ENCODE measurements around the gene DIP2C.
A peak's percentile ranks its signal among the peaks of the same experiment; 100 is the strongest.

- peak in 1 of 3 donors; percentile 31 for TF ChIP-seq POLR2A (IDR thresholded peaks at IDR 0.05)
- TF ChIP-seq CTCF (IDR thresholded peaks at IDR 0.05), result no peak
These were observed 380.8 kb downstream of the DIP2C start for GRCh38 chr10:308572-309085.
